ENCODE data around the gene PAEP. TPM values are rescaled to one million over a fixed set of nuclear protein-coding genes. Genes with fewer than 3 reads are reported as not detected.

The PAEP gene
- polyA plus RNA-seq, 5 donors = 0.27 to 0.68 TPM; not detected in 3

DNA sequence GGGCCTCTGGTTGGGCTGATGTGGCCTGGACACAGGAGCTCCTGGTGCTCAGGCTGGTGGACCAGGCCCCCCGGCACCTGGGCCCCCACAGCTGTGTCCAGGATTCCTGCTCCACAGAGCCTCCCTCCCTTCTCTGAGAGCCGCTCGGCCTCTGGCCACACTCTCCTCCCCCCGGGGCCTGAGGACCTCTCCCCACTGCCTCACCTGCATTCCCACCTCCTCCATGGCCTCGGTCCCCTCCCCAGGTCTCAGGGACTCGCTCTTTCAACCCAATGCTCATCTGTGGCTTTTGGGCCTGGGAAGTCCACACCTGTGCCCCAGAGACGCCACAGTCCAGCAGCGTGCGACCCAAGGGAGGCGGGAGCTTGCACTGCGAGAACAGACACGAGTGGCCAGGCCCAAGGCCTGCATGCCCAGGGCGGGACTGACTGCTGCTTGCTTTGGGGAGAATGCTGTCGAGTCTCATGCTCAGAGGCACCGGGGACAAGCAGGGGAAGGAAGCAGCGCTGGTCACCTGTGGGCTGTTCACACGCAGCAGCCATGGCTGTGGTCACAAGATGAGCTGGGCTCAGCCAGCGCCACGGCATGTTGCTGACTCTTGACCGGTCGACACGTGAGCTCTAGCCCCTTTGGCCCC lies 14.6 kb downstream of the PAEP start:
- DNase-seq = no peak

DNA sequence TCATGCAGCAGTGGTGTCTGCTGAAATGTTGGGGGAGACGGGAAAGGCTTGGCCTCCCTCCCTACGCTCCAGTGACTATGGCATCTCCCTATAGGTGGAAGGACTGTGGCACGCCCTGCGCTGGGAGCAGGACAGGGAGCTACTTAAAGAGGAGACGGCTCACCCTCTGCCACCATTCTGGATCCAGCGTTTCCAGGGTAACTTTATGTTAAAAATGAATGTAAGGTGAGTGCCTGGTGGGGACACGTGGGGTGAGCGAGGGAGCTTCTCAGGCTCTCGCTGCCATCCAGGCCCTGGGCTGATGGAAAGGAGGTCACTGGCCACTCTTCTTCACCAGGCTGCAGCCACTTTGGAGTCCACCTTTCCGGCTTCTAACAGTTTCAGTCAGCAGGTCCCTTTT lies 15.7 kb downstream of the PAEP start:
- DNase-seq = no peak

DNA sequence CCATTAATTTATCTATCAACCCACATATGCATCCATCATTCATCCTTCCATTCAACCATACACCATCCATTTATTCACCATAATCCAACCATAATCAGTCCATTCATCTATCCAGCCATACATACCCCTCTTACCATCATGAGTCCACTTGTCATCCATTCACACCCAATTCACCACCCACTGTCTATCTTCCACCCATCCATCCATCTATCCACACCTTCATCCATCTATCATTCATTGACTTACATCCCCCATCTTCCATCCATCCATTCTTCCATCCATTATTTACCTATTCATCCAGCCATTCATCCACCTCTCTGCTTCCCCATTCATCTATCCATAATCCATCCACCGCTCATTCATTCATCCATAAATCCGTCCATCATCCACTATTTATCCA lies 17.8 kb downstream of the PAEP start:
- DNase-seq = no peak

DNA sequence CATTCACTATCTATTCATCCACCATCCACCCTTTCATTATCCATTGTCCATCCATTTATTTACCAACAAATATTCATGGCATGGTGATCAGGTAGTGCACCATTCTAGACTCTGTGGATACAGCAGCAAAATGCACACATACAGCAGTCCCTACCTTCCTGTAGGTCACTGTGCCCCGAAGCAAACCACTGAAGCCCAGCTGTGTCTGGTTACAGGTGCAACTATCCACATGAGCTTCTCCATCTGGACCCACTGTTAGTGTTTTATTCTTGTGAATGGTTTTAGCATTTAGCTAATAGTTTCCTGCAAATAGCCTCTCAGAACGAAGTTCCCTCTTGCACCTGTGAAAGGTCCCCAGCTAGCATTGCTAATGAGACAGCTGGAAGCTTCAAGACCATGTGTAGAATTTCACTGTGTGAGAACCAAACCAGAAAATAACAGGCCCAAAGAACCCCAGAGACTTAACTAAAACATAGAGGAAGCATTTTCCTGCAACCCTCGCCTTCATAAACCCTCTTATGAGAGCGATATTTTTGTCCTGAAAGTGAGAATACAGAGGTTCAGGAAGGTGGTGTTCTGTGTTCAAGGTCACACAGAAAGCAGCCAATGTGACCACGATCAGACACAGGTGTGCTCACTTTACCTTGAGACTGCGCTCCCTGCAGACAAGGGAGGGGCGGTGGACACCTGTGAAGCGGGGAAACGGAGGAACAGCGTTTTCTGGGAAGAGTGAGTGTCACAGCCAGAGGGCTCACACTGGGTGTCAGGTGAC lies 18.5 kb downstream of the PAEP start:
- no peak for DNase-seq

DNA sequence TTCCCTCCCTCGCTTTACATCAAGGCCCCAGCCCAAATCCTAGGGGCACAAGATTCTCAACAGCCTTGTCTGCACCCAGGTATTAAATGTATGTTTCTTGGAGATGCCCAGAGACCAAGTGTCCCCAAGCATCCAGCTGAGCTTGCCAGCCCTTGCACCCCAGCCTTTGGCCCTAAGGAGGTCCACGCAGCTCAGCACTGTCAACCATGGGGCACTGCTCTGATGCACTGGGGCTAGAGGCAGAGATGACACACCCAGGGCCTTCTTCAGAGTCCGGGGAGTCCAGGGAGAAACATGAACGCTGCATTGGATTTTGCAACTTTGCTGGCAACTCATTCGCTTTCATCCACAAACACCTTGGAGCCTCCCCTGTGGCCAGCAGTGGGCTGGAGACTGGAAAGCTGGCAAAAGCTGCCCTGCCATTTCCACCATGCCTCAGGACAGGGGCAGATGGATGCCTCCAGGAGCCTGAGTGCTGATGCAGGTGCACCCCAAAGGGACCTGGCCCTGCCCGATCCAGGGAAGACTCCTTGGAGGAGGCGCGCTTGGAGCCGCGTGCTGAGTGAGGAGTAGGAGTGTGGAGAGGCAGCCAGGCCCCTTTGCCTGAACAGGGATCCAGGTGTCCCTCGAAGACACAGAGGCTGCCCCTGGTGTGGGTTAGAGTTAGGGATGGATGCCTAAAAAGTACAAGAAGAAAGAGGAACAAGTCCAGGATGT lies 19.3 kb downstream of the PAEP start:
- DNase-seq = no peak

DNA sequence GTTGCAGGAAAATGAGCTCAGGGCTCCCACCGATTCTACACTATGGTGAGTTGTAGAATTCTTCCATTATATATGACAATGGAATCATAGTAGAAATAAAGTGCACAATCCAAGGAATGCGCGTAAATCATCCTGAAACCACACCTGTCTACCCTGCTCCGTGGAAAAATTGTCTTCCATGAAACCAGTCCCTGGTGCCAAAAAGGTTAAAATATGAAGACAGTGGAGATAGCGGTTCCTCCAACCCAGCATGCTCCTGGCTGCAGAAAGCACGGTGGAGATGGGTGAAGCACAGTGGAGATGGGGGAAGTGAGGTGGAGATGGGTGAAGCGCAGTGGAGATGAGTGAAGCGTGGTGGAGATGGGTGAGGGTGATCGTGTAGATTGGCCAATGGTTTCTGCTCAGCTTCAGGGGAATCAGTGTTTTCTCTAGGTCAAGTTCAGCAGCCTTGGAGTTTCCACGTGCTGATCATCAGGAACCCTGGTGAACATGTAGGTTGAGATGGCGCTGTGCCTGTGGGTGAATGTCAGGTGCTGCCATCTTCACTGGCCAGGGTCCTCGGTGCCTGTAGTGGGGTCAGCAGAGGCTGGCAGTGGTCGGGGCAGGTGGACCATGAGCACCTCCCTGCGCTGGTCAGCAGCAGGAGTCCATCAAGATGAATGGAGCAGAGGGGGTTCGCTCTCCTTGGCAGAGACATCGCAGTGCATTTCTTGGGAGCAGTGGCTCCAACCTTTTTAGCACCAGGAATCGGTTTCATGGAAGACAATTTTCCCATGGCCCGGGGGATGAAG lies 20.3 kb downstream of the PAEP start:
- no peak for DNase-seq

DNA sequence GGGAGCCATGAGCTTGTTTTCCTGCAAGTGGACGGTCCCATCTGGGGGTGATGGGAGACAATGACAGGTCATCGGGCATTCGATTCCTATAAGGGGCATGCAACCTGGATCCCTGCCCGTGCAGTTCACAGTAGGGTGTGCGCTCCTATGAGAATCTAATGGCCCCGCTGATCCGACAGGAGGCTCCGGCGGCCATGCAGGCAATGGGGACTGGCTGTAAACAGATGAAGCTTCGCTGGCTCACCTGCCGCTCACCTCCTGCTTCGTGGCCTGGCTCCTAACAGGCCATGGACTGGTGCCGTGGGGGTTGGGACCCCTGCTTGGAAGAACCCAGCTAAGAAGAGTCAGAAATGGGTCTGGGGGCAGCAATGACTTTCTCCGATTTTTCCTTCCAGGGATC lies 21.0 kb downstream of the PAEP start:
- no peak for DNase-seq

DNA sequence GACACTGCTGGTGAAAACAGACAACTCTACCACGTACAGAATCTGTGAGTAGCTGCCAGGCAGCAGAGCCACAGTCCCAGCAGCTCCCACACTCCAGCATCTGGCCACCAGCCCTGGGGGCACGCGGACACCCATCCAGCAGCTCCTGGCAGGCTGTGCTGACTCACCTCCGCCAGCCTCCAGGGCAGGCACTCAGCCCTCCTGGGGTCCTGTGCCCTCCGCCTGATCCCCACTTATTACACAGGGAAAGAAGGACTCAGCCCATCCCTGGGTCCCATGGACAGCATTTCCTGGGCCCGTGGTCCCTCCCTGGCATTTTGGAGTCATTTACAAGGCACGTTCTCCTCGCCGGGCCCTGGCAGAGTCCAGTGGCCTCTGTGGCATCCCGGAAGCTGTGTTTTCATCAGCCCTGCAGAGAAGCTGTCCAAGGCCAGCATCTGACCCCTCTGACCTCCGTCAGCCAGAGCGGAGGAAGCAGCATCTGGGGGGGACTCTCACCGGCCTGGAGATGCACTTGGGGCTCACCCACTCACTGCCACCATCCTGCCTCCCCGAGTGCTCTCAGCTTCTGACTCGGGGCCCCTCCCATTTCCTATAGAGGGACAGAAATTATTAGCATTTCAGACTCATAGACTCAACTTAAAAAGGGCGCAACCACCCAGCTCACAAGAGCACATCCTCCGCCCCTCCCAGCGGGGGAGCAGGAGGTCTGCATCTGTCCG lies 21.6 kb downstream of the PAEP start:
- DNase-seq = no peak

DNA sequence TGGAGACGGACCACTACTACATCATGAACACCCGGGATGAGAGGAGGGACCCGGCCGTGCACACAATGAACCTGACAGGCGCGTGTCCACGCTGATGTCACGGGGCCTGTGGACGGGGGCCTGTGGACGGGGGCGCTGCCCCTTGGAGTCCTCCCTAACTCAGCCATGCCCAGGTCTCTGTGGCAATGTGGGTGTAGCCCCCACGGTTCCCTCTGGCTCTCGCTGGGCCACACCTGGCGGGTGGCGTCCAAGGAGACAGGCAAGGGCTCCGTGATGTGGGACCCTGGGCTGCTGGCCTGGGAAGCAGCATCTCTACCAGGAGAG lies 22.1 kb downstream of the PAEP start:
- DNase-seq = no peak

DNA sequence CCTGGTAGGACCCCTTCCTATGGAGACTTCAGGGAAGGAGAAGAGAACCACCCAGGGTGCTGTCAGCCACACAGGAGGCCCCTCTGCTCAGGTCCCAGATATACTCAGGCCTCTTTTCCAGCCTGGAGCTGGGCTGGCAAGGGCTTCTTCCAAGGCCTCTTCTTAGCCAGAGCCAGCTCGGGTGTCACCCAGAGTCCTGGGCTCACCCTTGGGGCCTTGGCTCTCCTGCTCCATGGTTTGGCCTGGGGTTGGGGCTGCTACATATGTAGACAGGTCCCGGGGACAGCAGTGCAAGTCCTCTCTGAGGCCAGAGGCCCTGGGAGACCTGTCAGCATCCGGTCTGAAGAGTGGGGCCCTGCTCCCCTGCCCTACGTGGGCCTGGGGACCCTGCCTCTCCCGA lies 22.8 kb downstream of the PAEP start:
- no peak for DNase-seq

DNA sequence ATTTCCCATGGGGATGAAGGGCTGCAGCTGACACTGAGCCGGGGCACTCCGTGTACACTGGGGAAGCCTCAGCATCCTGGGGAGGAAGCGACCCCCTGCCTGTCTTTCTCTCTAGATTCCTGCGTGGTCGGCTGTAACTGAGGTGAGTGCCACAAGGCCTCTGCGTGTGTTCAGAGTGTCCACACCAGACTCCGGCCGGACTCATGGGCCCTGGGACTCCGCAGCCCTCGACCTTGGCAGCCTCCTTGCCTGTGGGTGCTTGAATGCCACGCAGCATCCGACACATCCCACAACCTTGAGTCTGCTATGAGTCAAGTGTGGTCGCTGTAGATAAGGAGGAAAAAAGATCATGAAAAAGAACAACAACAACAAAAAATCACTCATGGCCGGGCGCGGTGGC lies 23.4 kb downstream of the PAEP start:
- no peak for DNase-seq

DNA sequence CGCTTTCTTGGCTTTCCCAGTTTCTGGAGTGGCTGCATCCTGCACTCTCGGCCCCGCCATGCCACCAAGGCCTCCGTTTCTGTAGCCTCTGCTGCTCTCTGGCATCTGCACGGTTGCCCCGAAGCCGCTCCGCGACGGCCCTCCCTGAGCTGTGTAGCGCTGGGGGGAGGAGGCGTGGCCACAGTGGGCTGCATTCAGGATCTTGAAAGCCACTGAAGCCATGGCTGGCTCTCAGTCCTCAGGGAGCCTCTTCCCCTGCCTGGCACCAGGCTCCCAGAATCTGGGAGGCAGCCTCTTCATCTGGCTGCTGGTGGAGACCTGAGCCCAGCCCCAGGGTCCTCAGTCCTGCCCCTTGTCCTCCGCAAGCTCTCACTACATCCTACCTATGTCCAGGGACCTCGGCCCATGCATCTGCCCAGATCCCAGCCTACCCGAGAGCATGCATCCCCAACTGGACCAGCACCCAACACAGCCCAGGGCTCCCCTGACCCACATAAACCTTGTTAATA lies 25.1 kb downstream of the PAEP start:
- DNase-seq = no peak

DNA sequence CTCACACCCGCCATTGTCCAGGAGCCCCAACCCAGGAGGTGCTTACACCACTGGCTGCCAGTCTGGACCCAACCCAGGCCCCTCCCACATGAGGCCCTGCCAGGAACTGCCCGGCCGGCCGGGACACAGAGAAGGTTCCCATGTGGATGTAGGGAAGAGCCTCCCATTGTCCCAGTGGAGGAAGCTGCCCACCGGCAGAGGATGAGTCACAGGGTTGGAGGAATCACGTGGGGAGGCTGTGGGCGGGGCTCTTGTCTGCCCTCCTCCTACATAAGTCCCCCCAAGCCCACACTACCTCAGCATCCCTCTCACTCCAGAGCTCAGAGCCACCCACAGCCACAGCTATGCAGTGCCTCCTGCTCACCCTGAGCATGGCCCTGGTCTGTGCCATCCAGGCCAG lies 26.1 kb downstream of the PAEP start:
- no peak for DNase-seq

DNA sequence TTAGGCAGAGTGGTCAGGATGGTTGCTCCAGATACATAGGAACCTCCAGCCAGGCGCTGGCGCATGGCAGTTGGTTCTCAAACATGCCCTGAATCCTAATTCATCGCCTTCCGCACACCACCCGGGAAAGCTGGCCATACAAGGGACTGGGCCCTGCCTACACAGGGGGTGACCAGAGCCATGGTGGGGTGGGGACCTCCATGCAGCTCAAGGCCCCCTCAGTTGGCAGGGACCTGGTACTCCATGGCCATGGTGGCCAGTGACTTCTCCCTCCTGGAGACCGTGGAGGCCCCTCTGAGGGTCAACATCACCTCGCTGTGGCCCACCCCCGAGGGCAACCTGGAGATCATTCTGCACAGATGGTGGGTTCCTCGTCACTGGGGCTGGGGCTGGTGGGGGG lies 26.8 kb downstream of the PAEP start:
- DNase-seq = no peak

DNA sequence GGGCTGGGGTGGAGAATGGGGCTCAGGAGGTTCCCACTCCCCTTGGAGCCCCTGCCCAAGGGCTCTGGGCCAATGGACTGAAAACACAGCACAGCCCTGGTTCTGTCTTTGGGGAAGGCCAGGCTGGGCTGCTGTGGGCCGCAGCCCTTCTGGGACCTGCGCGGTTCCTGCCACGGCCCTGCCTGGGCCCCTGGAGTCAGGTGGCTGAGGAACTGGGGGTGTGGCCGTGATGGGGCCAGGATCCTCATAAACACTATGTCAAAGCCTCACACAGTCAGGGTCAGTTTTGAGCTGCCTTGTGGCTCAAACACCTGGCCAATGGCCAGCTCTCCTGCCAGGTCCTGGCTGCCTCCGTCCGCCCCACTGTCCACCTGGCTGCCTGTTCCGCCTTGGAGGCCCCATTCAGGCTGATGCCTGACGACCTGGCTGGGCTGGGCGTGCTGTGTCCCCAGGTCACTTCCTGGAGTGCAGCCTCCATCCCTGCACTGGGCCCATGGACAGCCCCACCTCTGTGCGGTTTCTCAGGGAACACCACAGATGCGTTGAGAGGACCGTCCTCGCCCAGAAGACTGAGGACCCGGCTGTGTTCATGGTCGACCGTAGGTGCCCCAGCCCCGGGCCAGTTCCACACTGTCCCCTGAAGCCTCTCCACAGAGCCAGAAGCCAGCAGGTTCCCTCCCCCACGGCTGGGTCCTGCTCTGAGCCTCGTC lies 27.5 kb downstream of the PAEP start:
- no peak for DNase-seq

DNA sequence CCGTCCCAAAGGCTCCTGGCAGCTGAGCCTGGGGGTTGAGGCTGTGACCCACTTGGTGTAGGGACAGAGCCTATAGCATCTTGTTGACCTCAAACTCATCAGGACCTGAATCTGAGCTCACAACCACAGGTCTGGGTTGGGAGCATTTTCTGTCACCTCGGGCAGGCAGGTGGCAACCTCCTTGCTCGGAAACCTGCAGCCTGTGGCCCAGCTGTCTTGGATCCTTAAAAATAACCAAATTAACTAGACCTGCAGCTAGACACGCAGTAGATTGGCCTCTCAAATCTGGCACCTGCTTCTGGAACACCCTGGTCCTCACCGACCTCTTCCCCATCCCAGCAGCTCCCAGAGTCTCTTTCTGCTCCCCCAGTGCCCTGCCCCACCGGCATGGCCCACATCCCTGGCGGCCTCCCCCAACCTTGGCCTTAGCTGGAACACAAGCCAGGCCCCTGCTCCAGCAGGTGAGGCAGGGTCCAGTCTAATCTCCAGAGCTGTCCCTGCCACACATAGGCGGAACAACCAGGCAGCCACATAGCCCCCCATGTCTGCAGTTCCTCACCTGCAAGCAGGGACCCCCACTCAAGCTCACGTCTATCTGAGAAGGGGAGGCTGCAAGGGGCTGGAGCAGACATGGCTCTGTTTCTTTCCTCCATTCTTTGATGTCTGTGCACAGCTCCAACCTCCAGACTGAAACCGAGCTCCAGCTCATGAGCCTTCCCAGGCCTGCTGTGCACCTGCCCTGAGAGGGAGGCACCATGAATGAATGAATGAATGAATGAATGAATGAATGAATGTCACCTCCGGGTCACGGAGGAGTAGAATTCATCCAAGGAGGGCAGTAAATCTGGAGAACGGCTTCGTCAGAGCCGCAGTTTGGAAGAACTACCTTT lies 28.3 kb downstream of the PAEP start:
- DNase-seq = no peak

DNA sequence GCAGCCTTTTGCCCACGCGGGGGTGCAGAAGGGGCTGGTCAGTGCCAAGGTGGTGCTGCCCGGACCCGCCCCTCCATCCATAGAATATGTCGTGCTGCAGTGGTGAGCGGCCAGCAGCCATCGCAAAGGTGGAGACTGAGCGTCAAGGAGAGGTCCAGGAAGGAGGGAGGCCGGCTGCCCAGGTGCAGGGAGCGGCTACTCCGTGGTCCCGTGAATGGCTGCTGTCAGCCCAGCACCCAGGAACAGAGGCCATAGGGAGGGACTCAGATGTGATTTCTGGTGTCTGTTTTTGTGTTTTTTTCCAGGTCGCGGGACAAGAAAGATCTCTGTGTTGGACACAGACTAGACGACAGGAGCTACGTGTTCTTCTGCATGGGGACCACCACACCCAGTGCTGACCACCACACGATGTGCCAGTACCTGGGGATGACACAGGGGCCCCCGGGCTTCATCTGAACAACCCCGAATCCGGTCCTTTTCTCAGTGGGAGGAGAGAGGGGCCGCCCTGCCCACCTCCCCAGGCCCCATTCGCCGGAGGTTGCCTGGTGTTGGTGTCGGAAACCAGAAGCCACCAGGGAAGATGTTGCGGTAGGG lies 29.0 kb downstream of the PAEP start:
- DNase-seq = no peak

DNA sequence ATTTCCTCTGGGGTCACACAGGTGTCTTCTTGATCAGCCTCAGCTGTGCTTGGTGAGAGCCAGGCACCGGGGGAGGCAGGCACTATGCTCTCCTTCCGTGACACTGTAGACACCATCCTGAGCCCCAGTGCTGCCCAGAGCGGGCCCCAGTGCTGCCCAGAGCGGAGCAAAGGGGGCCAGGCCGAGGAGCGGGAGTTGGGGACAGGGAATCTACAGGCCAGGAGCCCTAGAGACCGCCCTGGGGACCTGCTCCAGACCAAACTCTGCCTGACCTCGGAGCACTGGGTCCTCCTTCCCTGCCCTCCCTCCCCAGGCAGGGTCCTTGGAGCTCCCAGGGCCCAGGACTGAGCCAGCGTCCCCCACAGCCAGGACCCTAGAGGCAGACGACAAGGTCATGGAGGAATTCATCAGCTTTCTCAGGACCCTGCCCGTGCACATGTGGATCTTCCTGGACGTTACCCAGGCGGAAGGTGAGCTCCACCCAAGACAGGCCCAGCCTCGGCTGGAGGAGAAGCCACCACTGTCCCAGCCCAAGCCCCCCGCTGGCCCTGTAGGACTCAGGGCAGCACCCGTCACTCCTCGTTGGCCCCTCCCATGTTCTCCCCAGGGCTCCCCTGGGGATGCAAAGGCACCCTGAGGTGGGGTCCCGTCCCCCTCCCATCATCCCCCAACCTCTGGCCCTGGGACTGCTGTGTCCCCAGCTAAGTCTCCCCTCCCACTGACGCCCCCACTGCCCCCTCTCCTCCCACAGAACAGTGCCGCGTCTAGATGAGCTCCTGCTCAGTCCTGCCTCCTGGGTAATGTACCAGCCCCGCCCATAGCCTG lies 30.2 kb downstream of the PAEP start:
- DNase-seq = no peak

DNA sequence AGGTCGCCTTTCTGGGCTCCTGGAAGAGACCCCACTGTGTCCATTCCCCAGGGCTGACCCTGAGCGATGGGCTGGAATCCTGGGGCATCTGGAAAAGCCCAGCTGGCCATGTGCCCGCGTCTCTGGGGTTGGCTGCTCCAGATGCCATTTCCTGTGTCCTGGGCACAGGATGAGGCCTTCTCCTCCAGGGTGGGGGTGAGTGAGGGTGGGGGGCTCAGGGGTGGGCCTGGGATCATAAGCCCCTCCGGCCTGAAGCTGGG lies 30.7 kb downstream of the PAEP start:
- DNase-seq = no peak

Data from right lung (tissue), 5 donors.